ENCODE results near the gene ZNF219. TPM values are rescaled to one million over a fixed set of nuclear protein-coding genes. Genes with fewer than 3 reads are reported as not detected.

The ZNF219 gene
- total and polyA plus RNA-seq, 2 of the 13 experiments (the other 11 are each of a cell fraction or from before 2014, with no cell fraction given) = 34.5 to 36.6 TPM

GRCh38 chr14:21106498-21107282, 8.2 kb upstream of the ZNF219 start (continued):
- TF ChIP-seq USF2 (IDR thresholded peaks at IDR 0.05; ENCODE audit: low read depth, low read length) = no peak
- TF ChIP-seq USF2 (CRISPR knock-in tag; IDR thresholded peaks at IDR 0.05; ENCODE audit: borderline replicate concordance) = no peak; the same call in 1 of the 2 replicates
- TF ChIP-seq ZNF777 (CRISPR knock-in tag; IDR thresholded peaks at IDR 0.05) = no peak
- TF ChIP-seq ZNF207 (IDR thresholded peaks at IDR 0.05; ENCODE audit: borderline replicate concordance) = no peak
- peak; percentile 52 for TF ChIP-seq HOXA3 (CRISPR knock-in tag; IDR thresholded peaks at IDR 0.05)
- TF ChIP-seq FLYWCH1 (CRISPR knock-in tag; IDR thresholded peaks at IDR 0.05) = no peak
- TF ChIP-seq POLR2G (IDR thresholded peaks at IDR 0.05; ENCODE audit: low read depth, low read length) = no peak
- no peak for TF ChIP-seq ZFP37 (CRISPR knock-in tag; IDR thresholded peaks at IDR 0.05; ENCODE audit: borderline replicate concordance)
- no peak for TF ChIP-seq REXO4 (CRISPR knock-in tag; IDR thresholded peaks at IDR 0.05; ENCODE audit: borderline replicate concordance)
- no peak for TF ChIP-seq NFIB (CRISPR knock-in tag; IDR thresholded peaks at IDR 0.05; ENCODE audit: borderline replicate concordance)
- peak; percentile 55; the same call in 1 of the 2 replicates for TF ChIP-seq ARID3A (IDR thresholded peaks at IDR 0.05; ENCODE audit: low read depth, low read length)
- TF ChIP-seq ZNF317 (CRISPR knock-in tag; IDR thresholded peaks at IDR 0.05) = 0 out of 2 replicates have a peak, but pooled peaks have one; percentile 4
- TF ChIP-seq, protein P1, sequence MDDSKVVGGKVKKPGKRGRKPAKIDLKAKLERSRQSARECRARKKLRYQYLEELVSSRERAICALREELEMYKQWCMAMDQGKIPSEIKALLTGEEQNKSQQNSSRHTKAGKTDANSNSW (CRISPR knock-in tag; IDR thresholded peaks at IDR 0.05; ENCODE audit: borderline replicate concordance) = no peak
- no peak for TF ChIP-seq DDIT3 (CRISPR knock-in tag; IDR thresholded peaks at IDR 0.05)
- no peak for TF ChIP-seq EP300 (IDR thresholded peaks at IDR 0.05; ENCODE audit: low read depth in 2 of 2, low read length in 2 of 2)
- TF ChIP-seq EP300 (CRISPR knock-in tag; IDR thresholded peaks at IDR 0.05; ENCODE audit: borderline replicate concordance) = no peak
- TF ChIP-seq MXI1 (IDR thresholded peaks at IDR 0.05; ENCODE audit: borderline replicate concordance, low read depth, low read length) = no peak
- no peak for TF ChIP-seq IKZF4 (CRISPR knock-in tag; IDR thresholded peaks at IDR 0.05; ENCODE audit: borderline replicate concordance, low read depth, not compliant biosample characterization)
- 0 out of 2 replicates have a peak, but pooled peaks have one; percentile 30 for TF ChIP-seq ZNF557 (CRISPR knock-in tag; IDR thresholded peaks at IDR 0.05)
- no peak; the same call in 1 of the 2 replicates for TF ChIP-seq MAF1 (CRISPR knock-in tag; IDR thresholded peaks at IDR 0.05; ENCODE audit: borderline replicate concordance)
- TF ChIP-seq GATAD1 (CRISPR knock-in tag; IDR thresholded peaks at IDR 0.05) = peak; percentile 70; the same call in 1 of the 2 replicates
- TF ChIP-seq PCBP2 (optimal IDR thresholded peaks at IDR 0.05; ENCODE audit: low read depth, low read length, poor library complexity, severe bottlenecking) = no peak
- peak; percentile 80; the same call in 1 of the 2 replicates for TF ChIP-seq NRL (CRISPR knock-in tag; IDR thresholded peaks at IDR 0.05; ENCODE audit: borderline replicate concordance)
- TF ChIP-seq MED1 (CRISPR knock-in tag; IDR thresholded peaks at IDR 0.05) = peak; percentile 66; the same call in 1 of the 2 replicates
- no peak for TF ChIP-seq SNRNP70 (IDR thresholded peaks at IDR 0.05; ENCODE audit: low read depth, low read length)
- no peak for TF ChIP-seq ARHGAP35 (CRISPR knock-in tag; IDR thresholded peaks at IDR 0.05; ENCODE audit: borderline replicate concordance)

All from HepG2 (cell line).